HUES48 (cell line): Measurements from ENCODE around the gene APOA1.

Source experiments
- H3K27ac ChIP-seq: one replicate; pipeline ENCODE4 v1.7.0; 2013; ENCODE audit warnings: low read depth, low read length, inconsistent platforms
- H3K27me3 ChIP-seq: 2 replicates; pipeline ENCODE4 v1.6.1; 2013; ENCODE audit warnings: mild to moderate bottlenecking, low read length; ENCODE audit not compliant: control insufficient read depth, insufficient read depth
- H3K36me3 ChIP-seq: 2 replicates; pipeline ENCODE4 v1.6.1; 2013; ENCODE audit warnings: low read length; ENCODE audit not compliant: control insufficient read depth, insufficient read depth
- H3K4me1 ChIP-seq: 2 replicates; pipeline ENCODE4 v1.6.1; 2013; ENCODE audit warnings: mild to moderate bottlenecking, low read length; ENCODE audit not compliant: control insufficient read depth, insufficient read depth
- H3K4me3 ChIP-seq: 2 replicates; pipeline ENCODE4 v1.5.1; 2013; ENCODE audit warnings: mild to moderate bottlenecking, low read depth, low read length
- H3K9ac ChIP-seq: 2 replicates; pipeline ENCODE4 v1.6.1; 2013; ENCODE audit warnings: mild to moderate bottlenecking, low read depth, low read length, moderate library complexity
- H3K9me3 ChIP-seq: 2 replicates; pipeline ENCODE4 v1.6.1; 2013; ENCODE audit warnings: low read length; ENCODE audit not compliant: control insufficient read depth, insufficient read depth

The APOA1 gene

GRCh38 chr11:116844722-116845121 lies 7.3 kb upstream of the APOA1 start:
- Histone ChIP-seq H3K27me3 (no peaks in the 10 kb centered on the region), H3K4me1 (no peaks in the 10 kb centered on the region; the same call in 1 of the 2 replicates), H3K9me3 (no peaks in the 10 kb centered on the region), H3K36me3 (peaks cover 57% of the 10 kb centered on the region), H3K9ac (no peak overlapping the region), H3K4me3 (no peak overlapping the region), H3K27ac (no peak overlapping the region)

- Histone ChIP-seq H3K4me3 (no peak overlapping the region), H3K36me3 (peaks cover 47% of the 10 kb centered on the region), H3K4me1 (no peaks in the 10 kb centered on the region; the same call in 1 of the 2 replicates), H3K27ac (peak overlapping the region; percentile 36), H3K9me3 (no peaks in the 10 kb centered on the region), H3K27me3 (no peaks in the 10 kb centered on the region), H3K9ac (no peak overlapping the region)
Observed at GRCh38 chr11:116843661-116844060, 6.2 kb upstream of the APOA1 start.

- peaks cover 42% of the 10 kb centered on the region for H3K36me3 ChIP-seq
- no peaks in the 10 kb centered on the region; the same call in 1 of the 2 replicates for H3K4me1 ChIP-seq
- no peak overlapping the region for H3K4me3 ChIP-seq
Observed at GRCh38 chr11:116842909-116843308, 5.5 kb upstream of the APOA1 start.

GRCh38 chr11:116842117-116842516 lies 4.7 kb upstream of the APOA1 start:
- H3K9ac ChIP-seq = no peak overlapping the region
- H3K9me3 ChIP-seq = no peaks in the 10 kb centered on the region
- H3K4me1 ChIP-seq = no peaks in the 10 kb centered on the region; the same call in 1 of the 2 replicates
- no peak overlapping the region for H3K4me3 ChIP-seq
- H3K27ac ChIP-seq = no peak overlapping the region
- peaks cover 35% of the 10 kb centered on the region for H3K36me3 ChIP-seq
- H3K27me3 ChIP-seq = no peaks in the 10 kb centered on the region

More at GRCh38 chr11:116842909-116843308, 5.5 kb upstream of the APOA1 start:
- no peaks in the 10 kb centered on the region for H3K9me3 ChIP-seq
- no peak overlapping the region for H3K27ac ChIP-seq
- no peak overlapping the region for H3K9ac ChIP-seq
- H3K27me3 ChIP-seq = no peaks in the 10 kb centered on the region

- Histone ChIP-seq H3K27me3 (no peaks in the 10 kb centered on the region), H3K9me3 (no peaks in the 10 kb centered on the region), H3K9ac (no peak overlapping the region), H3K4me3 (no peak overlapping the region), H3K4me1 (no peaks in the 10 kb centered on the region; the same call in 1 of the 2 replicates), H3K36me3 (peaks cover 22% of the 10 kb centered on the region), H3K27ac (no peak overlapping the region)
Observed at GRCh38 chr11:116840746-116841296, 3.4 kb upstream of the APOA1 start.

- no peak overlapping the region for H3K9ac ChIP-seq
- H3K4me3 ChIP-seq = no peak overlapping the region
- no peak overlapping the region for H3K27ac ChIP-seq
- H3K36me3 ChIP-seq = peaks cover 17% of the 10 kb centered on the region
- H3K27me3 ChIP-seq = peaks cover 2% of the 10 kb centered on the region; the same call in 1 of the 2 replicates
- peaks cover 3% of the 10 kb centered on the region; the same call in 1 of the 2 replicates for H3K4me1 ChIP-seq
- no peaks in the 10 kb centered on the region for H3K9me3 ChIP-seq
Observed at GRCh38 chr11:116840224-116840745, 2.9 kb upstream of the APOA1 start.

GRCh38 chr11:116838321-116839084 lies 1.1 kb upstream of the APOA1 start:
- Histone ChIP-seq H3K9ac (no peak overlapping the region), H3K36me3 (peaks cover 5% of the 10 kb centered on the region), H3K4me3 (no peak overlapping the region), H3K4me1 (peaks cover 5% of the 10 kb centered on the region; the same call in 1 of the 2 replicates), H3K27ac (peak overlapping the region; percentile 62), H3K9me3 (no peaks in the 10 kb centered on the region), H3K27me3 (peaks cover 6% of the 10 kb centered on the region; the same call in 1 of the 2 replicates)

- H3K9me3 ChIP-seq = no peaks in the 10 kb centered on the region
- H3K4me1 ChIP-seq = peaks cover 5% of the 10 kb centered on the region; the same call in 1 of the 2 replicates
- peaks cover 6% of the 10 kb centered on the region; the same call in 1 of the 2 replicates for H3K27me3 ChIP-seq
- H3K9ac ChIP-seq = no peak overlapping the region
- no peak overlapping the region for H3K4me3 ChIP-seq
- H3K27ac ChIP-seq = peak overlapping the region; percentile 68
- no peaks in the 10 kb centered on the region for H3K36me3 ChIP-seq
Observed at GRCh38 chr11:116836632-116836991, 810 bp downstream of the APOA1 start.

GRCh38 chr11:116835791-116836631 lies 1.4 kb downstream of the APOA1 start:
- Histone ChIP-seq H3K27ac (no peak overlapping the region), H3K36me3 (no peaks in the 10 kb centered on the region), H3K27me3 (peaks cover 6% of the 10 kb centered on the region; the same call in 1 of the 2 replicates), H3K9me3 (no peaks in the 10 kb centered on the region), H3K4me3 (peak overlapping the region; percentile 57), H3K9ac (no peak overlapping the region), H3K4me1 (peaks cover 5% of the 10 kb centered on the region; the same call in 1 of the 2 replicates)

GRCh38 chr11:116835042-116835772 lies 2.2 kb downstream of the APOA1 start:
- Histone ChIP-seq H3K36me3 (no peaks in the 10 kb centered on the region), H3K9me3 (no peaks in the 10 kb centered on the region), H3K27ac (no peak overlapping the region), H3K4me3 (peak overlapping the region; percentile 57), H3K27me3 (peaks cover 6% of the 10 kb centered on the region; the same call in 1 of the 2 replicates), H3K9ac (no peak overlapping the region), H3K4me1 (peaks cover 5% of the 10 kb centered on the region; the same call in 1 of the 2 replicates)
